Smooth muscle cell (in vitro differentiated cells): Measurements from ENCODE around the gene ARHGDIB. TPM values are rescaled to one million over a fixed set of nuclear protein-coding genes. Genes with fewer than 3 reads are reported as not detected.

Experiments used
- DNase-seq: peaks from one replicate; lab custom pipeline; 2025; ENCODE audit not compliant: unreplicated experiment; lab: John Stamatoyannopoulos, UW
- H2AFZ ChIP-seq: fragments of 200-600 bp; sonication (generic); 2 replicates; pipeline ENCODE4 v1.6.0; 2016; ENCODE audit warnings: antibody characterized with exemption, low read depth, mild to moderate bottlenecking
- H3F3A ChIP-seq: fragments of 200-600 bp; sonication (generic); 2 replicates; pipeline ENCODE4 v1.6.0; 2017; ENCODE audit warnings: antibody characterized with exemption, low read depth
- H3K27ac ChIP-seq: fragments of 200-600 bp; sonication (generic); 2 replicates; pipeline ENCODE4 v1.5.1; 2016; ENCODE audit warnings: low read depth, mild to moderate bottlenecking
- H3K27me3 ChIP-seq: fragments of 200-600 bp; sonication (generic); 2 replicates; pipeline ENCODE4 v1.6.1; 2016; ENCODE audit warnings: low read depth, mild to moderate bottlenecking
- H3K36me3 ChIP-seq: fragments of 200-600 bp; sonication (generic); 2 replicates; pipeline ENCODE4 v1.5.1; 2016; ENCODE audit warnings: low read depth
- H3K4me1 ChIP-seq: fragments of 200-600 bp; sonication (generic); 2 replicates; pipeline ENCODE4 v1.5.1; 2016; ENCODE audit warnings: low read depth
- H3K4me2 ChIP-seq: fragments of 200-600 bp; sonication (generic); 2 replicates; pipeline ENCODE4 v1.6.0; 2016; ENCODE audit warnings: mild to moderate bottlenecking
- H3K4me3 ChIP-seq: fragments of 200-600 bp; sonication (generic); 2 replicates; pipeline ENCODE4 v1.5.1; 2016; ENCODE audit warnings: mild to moderate bottlenecking
- H3K79me2 ChIP-seq: fragments of 200-600 bp; sonication (generic); 2 replicates; pipeline ENCODE4 v1.6.0; 2016; ENCODE audit warnings: low read depth, mild to moderate bottlenecking
- H3K9ac ChIP-seq: fragments of 200-600 bp; sonication (generic); 2 replicates; pipeline ENCODE4 v1.6.0; 2016; ENCODE audit warnings: low read depth
- H3K9me3 ChIP-seq: fragments of 200-600 bp; sonication (generic); replicated peaks from 2 replicates; pipeline ENCODE4 v1.5.1; 2016; ENCODE audit warnings: low read depth
- H4K20me1 ChIP-seq: fragments of 200-600 bp; sonication (generic); 2 replicates; pipeline ENCODE4 v1.6.0; 2016; ENCODE audit warnings: low read depth
- CTCF ChIP-seq: fragments of 200-600 bp; sonication (generic); IDR thresholded peaks from 2 replicates; pipeline ENCODE4 v1.5.1; 2017; ENCODE audit warnings: borderline replicate concordance, mild to moderate bottlenecking, antibody characterized with exemption; ENCODE audit not compliant: insufficient read depth, poor library complexity, severe bottlenecking
- WGBS: methylation state at CpG from one replicate; pipeline ENCODE4 v1.1.7; 2016; ENCODE audit warnings: low lambda C conversion rate; 5-methylcytosine and 5-hydroxymethylcytosine counted together
- polyA plus RNA-seq: library from polyadenylated mRNA; unstranded; fragments of >200 nt; fragmentation: Nextera tagmentation; extraction: Ambion mirVana; gene quantifications from 2 replicates; pipeline ENCODE4 v1.2.1, GENCODE V29; 2016
- total RNA-seq: library from RNA; depleted of rRNA; stranded (reverse); fragments of >200 nt; gene quantifications from 2 replicates; pipeline ENCODE4 v1.2.3, GENCODE V29; 2014

The ARHGDIB gene
- total and polyA plus RNA-seq, 2 experiments from 2014 or later, result 35.8 to 36.4 TPM

GRCh38 chr12:14995583-14996425, 34.4 kb upstream of the ARHGDIB start:
- no peak overlapping the region for H3K4me2 ChIP-seq
- no peaks in the 10 kb centered on the region for H4K20me1 ChIP-seq
- TF ChIP-seq CTCF, result peak; percentile 67
- no peaks in the 10 kb centered on the region for H3K9me3 ChIP-seq
- no peaks in the 10 kb centered on the region for H3K36me3 ChIP-seq
- no peaks in the 10 kb centered on the region for H3K79me2 ChIP-seq
- 96% methylated on average over 3 of the region's 3 CpGs for WGBS
- H3K4me1 ChIP-seq, result no peaks in the 10 kb centered on the region
- DNase-seq, result no peak
- peak overlapping the region; percentile 70 for H2AFZ ChIP-seq
- H3K27ac ChIP-seq, result no peak overlapping the region
- no peak overlapping the region for H3K4me3 ChIP-seq
- H3K9ac ChIP-seq, result no peak overlapping the region
- no peaks in the 10 kb centered on the region for H3K27me3 ChIP-seq
- H3F3A ChIP-seq, result no peaks in the 10 kb centered on the region

GRCh38 chr12:14994610-14995009, 33.2 kb upstream of the ARHGDIB start:
- H2AFZ ChIP-seq, result no peak overlapping the region
- H3K27ac ChIP-seq, result peak overlapping the region; percentile 65
- no peak overlapping the region for H3K4me3 ChIP-seq
- no peaks in the 10 kb centered on the region for H4K20me1 ChIP-seq
- H3F3A ChIP-seq, result no peaks in the 10 kb centered on the region
- no peaks in the 10 kb centered on the region for H3K79me2 ChIP-seq
- 70% methylated on average over 3 of the region's 3 CpGs for WGBS
- no peak for TF ChIP-seq CTCF
- H3K4me2 ChIP-seq, result peak overlapping the region; percentile 42
- H3K9me3 ChIP-seq, result no peaks in the 10 kb centered on the region
- no peaks in the 10 kb centered on the region for H3K36me3 ChIP-seq
- H3K4me1 ChIP-seq, result no peaks in the 10 kb centered on the region
- no peaks in the 10 kb centered on the region for H3K27me3 ChIP-seq
- no peak for DNase-seq
- no peak overlapping the region for H3K9ac ChIP-seq

- Histone ChIP-seq H3K36me3 (no peaks in the 10 kb centered on the region), H3K4me3 (no peak overlapping the region), H3K4me2 (peak overlapping the region; percentile 42), H3K9me3 (no peaks in the 10 kb centered on the region), H3K9ac (peak overlapping the region; percentile 10), H2AFZ (no peak overlapping the region), H3K27ac (peak overlapping the region; percentile 65), H4K20me1 (no peaks in the 10 kb centered on the region), H3K4me1 (no peaks in the 10 kb centered on the region), H3K79me2 (no peaks in the 10 kb centered on the region), H3K27me3 (no peaks in the 10 kb centered on the region), H3F3A (no peaks in the 10 kb centered on the region)
- WGBS, result 24% methylated on average over 4 of the region's 4 CpGs
- no peak for DNase-seq
- no peak for TF ChIP-seq CTCF
These were observed 32.3 kb upstream of the ARHGDIB start for GRCh38 chr12:14993537-14994266.
